Immature natural killer cell (primary cell): Measurements from ENCODE around the gene PIPOX. TPM values are rescaled to one million over a fixed set of nuclear protein-coding genes. Genes with fewer than 3 reads are reported as not detected.

ENCODE experiments used
- DNase-seq, 3 donors: peaks; one replicate each; pipeline ENCODE4 v3.0.0; 2022; ENCODE audit warnings: mixed read lengths in 1 of 3
- H3K27ac Mint-ChIP-seq, 6 donors: one replicate each; pipeline ENCODE4 v1.8.0; 2020; ENCODE audit warnings: mixed read lengths in 6 of 6, mild to moderate bottlenecking in 5 of 6, inconsistent platforms in 4 of 6, moderate library complexity in 3 of 6
- H3K27me3 Mint-ChIP-seq, 3 donors: one replicate each; pipeline ENCODE4 v1.8.0; 2020 to 2021; ENCODE audit warnings: low read depth in 3 of 3, mild to moderate bottlenecking in 3 of 3, mixed read lengths in 3 of 3, moderate library complexity in 3 of 3, inconsistent platforms in 1 of 3
- H3K36me3 Mint-ChIP-seq, 3 donors: one replicate each; pipeline ENCODE4 v1.8.0; 2020; ENCODE audit warnings: mixed read lengths in 3 of 3, inconsistent platforms in 2 of 3, mild to moderate bottlenecking in 2 of 3
- H3K4me1 Mint-ChIP-seq, 2 donors: one replicate each; pipeline ENCODE4 v1.8.0; 2020; ENCODE audit warnings: inconsistent platforms in 2 of 2, mild to moderate bottlenecking in 2 of 2, mixed read lengths in 2 of 2, moderate library complexity in 1 of 2
- H3K4me3 Mint-ChIP-seq, 5 donors: one replicate each; pipeline ENCODE4 v1.8.0; 2020; ENCODE audit warnings: mild to moderate bottlenecking in 5 of 5, mixed read lengths in 5 of 5, inconsistent platforms in 3 of 5, moderate library complexity in 3 of 5
- H3K9me3 Mint-ChIP-seq, 6 donors: one replicate each; pipeline ENCODE4 v1.8.0; 2020; ENCODE audit warnings: mild to moderate bottlenecking in 6 of 6, mixed read lengths in 6 of 6, inconsistent platforms in 4 of 6, moderate library complexity in 3 of 6
- polyA plus RNA-seq, 3 donors: library from polyadenylated mRNA; unstranded; fragments of 300-500 nt; fragmentation: Illumina TruSeq; gene quantifications; one replicate each; pipeline ENCODE4 v1.2.3, GENCODE V29; 2021

Gene PIPOX
- polyA plus RNA-seq, 3 donors from 2014 or later: 1.6 to 2.7 (median 2.0) TPM

GRCh38 chr17:29062215-29062614 lies 19.3 kb downstream of the PIPOX start:
- peaks cover 0 to 4% (median 2%) of the 10 kb centered on the region in 3 donors for H3K27me3 Mint-ChIP-seq
- no peaks in the 10 kb centered on the region for H3K4me1 Mint-ChIP-seq
- no peak overlapping the region for H3K4me3 Mint-ChIP-seq
- peaks cover 0 to 4% (median 0%) of the 10 kb centered on the region in 3 donors for H3K36me3 Mint-ChIP-seq
- no peak overlapping the region for H3K27ac Mint-ChIP-seq
- H3K9me3 Mint-ChIP-seq: no peaks in the 10 kb centered on the region
- no peak for DNase-seq

GRCh38 chr17:29063992-29064391 lies 21.1 kb downstream of the PIPOX start:
- no peak for DNase-seq
- H3K4me1 Mint-ChIP-seq: no peaks in the 10 kb centered on the region
- H3K27me3 Mint-ChIP-seq: peaks cover 1 to 4% (median 2%) of the 10 kb centered on the region in 3 donors
- no peaks in the 10 kb centered on the region for H3K9me3 Mint-ChIP-seq
- peaks cover 0 to 8% (median 0%) of the 10 kb centered on the region in 3 donors for H3K36me3 Mint-ChIP-seq
- H3K27ac Mint-ChIP-seq: no peak overlapping the region
- H3K4me3 Mint-ChIP-seq: no peak overlapping the region

- DNase-seq: no peak
- no peak overlapping the region for H3K27ac Mint-ChIP-seq
- peaks cover 1 to 2% (median 2%) of the 10 kb centered on the region in 3 donors for H3K27me3 Mint-ChIP-seq
- H3K4me1 Mint-ChIP-seq: no peaks in the 10 kb centered on the region
- H3K9me3 Mint-ChIP-seq: no peaks in the 10 kb centered on the region
- peaks cover 0 to 4% (median 0%) of the 10 kb centered on the region in 3 donors for H3K36me3 Mint-ChIP-seq
- H3K4me3 Mint-ChIP-seq: no peak overlapping the region
Measured at GRCh38 chr17:29066047-29066446, 23.1 kb downstream of the PIPOX start.

GRCh38 chr17:29066606-29067005 lies 23.7 kb downstream of the PIPOX start:
- no peak overlapping the region for H3K27ac Mint-ChIP-seq
- no peak overlapping the region for H3K4me3 Mint-ChIP-seq
- no peak for DNase-seq
- H3K9me3 Mint-ChIP-seq: no peaks in the 10 kb centered on the region
- peaks cover 1 to 2% (median 2%) of the 10 kb centered on the region in 3 donors for H3K27me3 Mint-ChIP-seq
- no peaks in the 10 kb centered on the region for H3K4me1 Mint-ChIP-seq
- H3K36me3 Mint-ChIP-seq: peaks cover 0 to 4% (median 0%) of the 10 kb centered on the region in 3 donors

- no peak for DNase-seq
- peak overlapping the region in 1 of 6 donors; percentile 38 for H3K27ac Mint-ChIP-seq
- H3K4me3 Mint-ChIP-seq: no peak overlapping the region
- H3K36me3 Mint-ChIP-seq: peaks cover 0 to 4% (median 0%) of the 10 kb centered on the region in 3 donors
- peaks cover 0 to 3% (median 0%) of the 10 kb centered on the region in 3 donors for H3K27me3 Mint-ChIP-seq
- peaks cover 8 to 12% of the 10 kb centered on the region in 2 donors for H3K4me1 Mint-ChIP-seq
- no peaks in the 10 kb centered on the region for H3K9me3 Mint-ChIP-seq
Measured at GRCh38 chr17:29068818-29069217, 25.9 kb downstream of the PIPOX start.

GRCh38 chr17:29069526-29070041 lies 26.6 kb downstream of the PIPOX start:
- H3K9me3 Mint-ChIP-seq: no peaks in the 10 kb centered on the region
- no peak overlapping the region for H3K27ac Mint-ChIP-seq
- H3K4me1 Mint-ChIP-seq: peaks cover 15 to 20% of the 10 kb centered on the region in 2 donors
- DNase-seq: no peak
- H3K36me3 Mint-ChIP-seq: peaks cover 0 to 4% (median 0%) of the 10 kb centered on the region in 3 donors
- no peak overlapping the region for H3K4me3 Mint-ChIP-seq
- H3K27me3 Mint-ChIP-seq: peaks cover under 1 to 3% (median 2%) of the 10 kb centered on the region in 3 donors

GRCh38 chr17:29070308-29070707 lies 27.4 kb downstream of the PIPOX start:
- Mint-ChIP-seq H3K4me3 (no peak overlapping the region), H3K9me3 (no peaks in the 10 kb centered on the region), H3K27me3 (peaks cover 3 to 5% (median 3%) of the 10 kb centered on the region in 3 donors), H3K36me3 (peaks cover 0 to 4% (median 0%) of the 10 kb centered on the region in 3 donors), H3K27ac (peak overlapping the region in 1 of 6 donors; percentile 87), H3K4me1 (peaks cover 23 to 26% of the 10 kb centered on the region in 2 donors)
- DNase-seq: no peak

- peak overlapping the region in 2 of 6 donors; percentile 9 to 87 for H3K27ac Mint-ChIP-seq
- DNase-seq: no peak
- H3K9me3 Mint-ChIP-seq: no peaks in the 10 kb centered on the region
- H3K36me3 Mint-ChIP-seq: peaks cover 0 to 4% (median 0%) of the 10 kb centered on the region in 3 donors
- H3K4me1 Mint-ChIP-seq: peaks cover 25 to 28% of the 10 kb centered on the region in 2 donors
- peaks cover 3 to 7% (median 3%) of the 10 kb centered on the region in 3 donors for H3K27me3 Mint-ChIP-seq
- H3K4me3 Mint-ChIP-seq: no peak overlapping the region
Measured at GRCh38 chr17:29070781-29071180, 27.8 kb downstream of the PIPOX start.

GRCh38 chr17:29071303-29071702 lies 28.4 kb downstream of the PIPOX start:
- peaks cover 3 to 8% (median 3%) of the 10 kb centered on the region in 3 donors for H3K27me3 Mint-ChIP-seq
- peak overlapping the region in 3 of 6 donors; percentile 13 to 87 (median 43) for H3K27ac Mint-ChIP-seq
- no peak overlapping the region for H3K4me3 Mint-ChIP-seq
- no peak for DNase-seq
- no peaks in the 10 kb centered on the region for H3K9me3 Mint-ChIP-seq
- peaks cover 0 to 7% (median 0%) of the 10 kb centered on the region in 3 donors for H3K36me3 Mint-ChIP-seq
- peaks cover 25 to 34% of the 10 kb centered on the region in 2 donors for H3K4me1 Mint-ChIP-seq

- Mint-ChIP-seq H3K9me3 (no peaks in the 10 kb centered on the region), H3K27ac (peak overlapping the region in 5 of 6 donors; percentile 77 to 87 (median 81)), H3K4me3 (peak overlapping the region in 2 of 5 donors; percentile 47 to 63), H3K36me3 (peaks cover 0 to 7% (median 5%) of the 10 kb centered on the region in 3 donors), H3K4me1 (peaks cover 25 to 34% of the 10 kb centered on the region in 2 donors), H3K27me3 (peaks cover 3 to 8% (median 3%) of the 10 kb centered on the region in 3 donors)
- no peak for DNase-seq
Measured at GRCh38 chr17:29073045-29073444, 30.1 kb downstream of the PIPOX start.

GRCh38 chr17:29073520-29073919 lies 30.6 kb downstream of the PIPOX start:
- Mint-ChIP-seq H3K4me1 (peaks cover 25 to 34% of the 10 kb centered on the region in 2 donors), H3K4me3 (peak overlapping the region in 3 of 5 donors; percentile 4 to 63 (median 29)), H3K27ac (peak overlapping the region in 5 of 6 donors; percentile 77 to 87 (median 81)), H3K9me3 (no peaks in the 10 kb centered on the region), H3K36me3 (peaks cover 0 to 6% (median 5%) of the 10 kb centered on the region in 3 donors), H3K27me3 (peaks cover 1 to 8% (median 3%) of the 10 kb centered on the region in 3 donors)
- DNase-seq: no peak

GRCh38 chr17:29074488-29074887 lies 31.5 kb downstream of the PIPOX start:
- no peaks in the 10 kb centered on the region for H3K9me3 Mint-ChIP-seq
- DNase-seq: peak; percentile 64 to 77 (median 74)
- peak overlapping the region; percentile 67 to 94 (median 84) for H3K27ac Mint-ChIP-seq
- peaks cover 1 to 8% (median 3%) of the 10 kb centered on the region in 3 donors for H3K27me3 Mint-ChIP-seq
- peak overlapping the region; percentile 56 to 80 (median 70) for H3K4me3 Mint-ChIP-seq
- H3K36me3 Mint-ChIP-seq: peaks cover 0 to 10% (median 3%) of the 10 kb centered on the region in 3 donors
- H3K4me1 Mint-ChIP-seq: peaks cover 25 to 34% of the 10 kb centered on the region in 2 donors

- Mint-ChIP-seq H3K27me3 (peaks cover 1 to 8% (median 3%) of the 10 kb centered on the region in 3 donors), H3K4me3 (peak overlapping the region in 2 of 5 donors; percentile 45 to 48), H3K27ac (peak overlapping the region in 5 of 6 donors; percentile 13 to 94 (median 87)), H3K9me3 (no peaks in the 10 kb centered on the region), H3K36me3 (peaks cover under 1 to 13% (median 7%) of the 10 kb centered on the region in 3 donors), H3K4me1 (peaks cover 25 to 34% of the 10 kb centered on the region in 2 donors)
- no peak for DNase-seq
Measured at GRCh38 chr17:29076087-29076486, 33.1 kb downstream of the PIPOX start.

- H3K36me3 Mint-ChIP-seq: peaks cover 7 to 20% (median 8%) of the 10 kb centered on the region in 3 donors
- peaks cover 25 to 34% of the 10 kb centered on the region in 2 donors for H3K4me1 Mint-ChIP-seq
- H3K4me3 Mint-ChIP-seq: no peak overlapping the region
- no peaks in the 10 kb centered on the region for H3K9me3 Mint-ChIP-seq
- peak overlapping the region in 3 of 6 donors; percentile 76 to 94 (median 87) for H3K27ac Mint-ChIP-seq
- DNase-seq: no peak
- peaks cover 1 to 8% (median 3%) of the 10 kb centered on the region in 3 donors for H3K27me3 Mint-ChIP-seq
Measured at GRCh38 chr17:29076722-29077121, 33.8 kb downstream of the PIPOX start.
